Dermis blood vessel endothelial cell (primary cell): ENCODE results near the gene NCAPH2. TPM values are rescaled to one million over a fixed set of nuclear protein-coding genes. Genes with fewer than 3 reads are reported as not detected.

ENCODE experiments used
- DNase-seq: peaks from one replicate; pipeline ENCODE4 v3.0.0; 2010
- total RNA-seq: library from RNA; depleted of rRNA; stranded (reverse); fragments of >200 nt; gene quantifications from 2 replicates; pipeline ENCODE4 v1.2.3, GENCODE V29; 2014

NCAPH2 gene
- total RNA-seq, 1 donor from 2014 or later: 30.1 TPM

- DNase-seq: peak; percentile 23
Observed at GRCh38 chr22:50490531-50491308, 17.3 kb upstream of the NCAPH2 start.

- DNase-seq: no peak
Observed at GRCh38 chr22:50497093-50497492, 10.9 kb upstream of the NCAPH2 start.

GRCh38 chr22:50498322-50498890, 9.6 kb upstream of the NCAPH2 start:
- DNase-seq: peak; percentile 83

GRCh38 chr22:50500452-50500851, 7.6 kb upstream of the NCAPH2 start:
- DNase-seq: no peak

- DNase-seq: no peak
Observed at GRCh38 chr22:50502096-50502495, 5.9 kb upstream of the NCAPH2 start.

GRCh38 chr22:50502628-50503474, 5.2 kb upstream of the NCAPH2 start:
- DNase-seq: no peak

GRCh38 chr22:50503475-50504145, 4.4 kb upstream of the NCAPH2 start:
- DNase-seq: no peak

GRCh38 chr22:50504369-50505211, 3.4 kb upstream of the NCAPH2 start:
- no peak for DNase-seq

- DNase-seq: no peak
Observed at GRCh38 chr22:50505276-50505775, 2.7 kb upstream of the NCAPH2 start.

GRCh38 chr22:50505776-50506610, 2.0 kb upstream of the NCAPH2 start:
- DNase-seq: no peak

GRCh38 chr22:50506611-50507420, 1.2 kb upstream of the NCAPH2 start:
- peak; percentile 28 for DNase-seq

GRCh38 chr22:50507421-50507990, 518 bp upstream of the NCAPH2 start, which contains the start of gene LMF2:
Gene LMF2 (minus strand): TSS chr22:50507702. CDS start chr22:50507675, 27 bp downstream.
- DNase-seq: no peak

GRCh38 chr22:50508897-50509296, 873 bp downstream of the NCAPH2 start:
- no peak for DNase-seq

GRCh38 chr22:50513175-50513574, 5.2 kb downstream of the NCAPH2 start:
- DNase-seq: no peak

- DNase-seq: no peak
Observed at GRCh38 chr22:50516068-50516467, 8.0 kb downstream of the NCAPH2 start.

GRCh38 chr22:50516891-50517290, 8.9 kb downstream of the NCAPH2 start:
- DNase-seq: no peak

- DNase-seq: no peak
Observed at GRCh38 chr22:50517495-50518260, 9.7 kb downstream of the NCAPH2 start.

- no peak for DNase-seq
Observed at GRCh38 chr22:50518606-50519005, 10.6 kb downstream of the NCAPH2 start.

GRCh38 chr22:50519151-50519550, 11.1 kb downstream of the NCAPH2 start:
- no peak for DNase-seq
